Muscle layer of duodenum (tissue), 2 donors: ENCODE data around the gene RNF224.

Source experiments
- H3K27ac ChIP-seq: one replicate; pipeline ENCODE4 v1.7.0; 2013; ENCODE audit warnings: mild to moderate bottlenecking, low read length
- H3K27me3 ChIP-seq: one replicate; pipeline ENCODE4 v1.7.0; 2013; ENCODE audit warnings: low read depth, mild to moderate bottlenecking, control low read depth, low read length
- H3K36me3 ChIP-seq, 2 donors: one replicate each; pipeline ENCODE4 v1.7.0; 2013; ENCODE audit warnings: low read length in 2 of 2, control low read depth in 1 of 2, mild to moderate bottlenecking in 1 of 2; ENCODE audit not compliant: insufficient read depth in 2 of 2, control insufficient read depth in 1 of 2
- H3K4me1 ChIP-seq, 2 donors: one replicate each; pipeline ENCODE4 v1.7.0; 2013; ENCODE audit warnings: low read length in 2 of 2, mild to moderate bottlenecking in 2 of 2, control low read depth in 1 of 2, moderate library complexity in 1 of 2; ENCODE audit not compliant: insufficient read depth in 2 of 2, control insufficient read depth in 1 of 2
- H3K4me3 ChIP-seq, 2 donors: one replicate each; pipeline ENCODE4 v1.7.0; 2013; ENCODE audit warnings: low read length in 2 of 2, low read depth in 1 of 2, mild to moderate bottlenecking in 1 of 2
- H3K9me3 ChIP-seq, 2 donors: one replicate each; pipeline ENCODE4 v1.7.0; 2013; ENCODE audit warnings: low read length in 2 of 2, control low read depth in 1 of 2, mild to moderate bottlenecking in 1 of 2; ENCODE audit not compliant: control insufficient read depth in 1 of 2
- donor health status: healthy.

Gene RNF224

DNA sequence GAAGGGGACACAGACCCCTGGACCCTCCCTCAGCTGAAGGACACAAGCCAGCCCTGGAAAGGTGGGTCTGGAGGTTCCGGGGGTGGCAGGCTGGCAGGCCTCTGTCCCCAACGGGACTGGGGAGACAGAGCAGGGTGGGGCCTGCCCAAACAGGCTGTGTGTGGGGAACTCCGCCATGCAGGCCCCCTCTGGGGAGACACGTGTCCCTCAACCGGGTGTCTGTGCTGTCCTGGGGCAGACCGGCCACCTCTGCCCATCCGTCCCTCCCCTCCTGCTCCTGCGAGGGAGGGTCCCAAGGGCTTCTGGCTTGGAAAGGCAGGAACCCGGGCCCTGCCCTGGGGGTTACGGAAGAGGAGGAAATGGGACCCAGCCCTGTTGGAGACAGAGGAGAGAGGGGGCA lies 4.8 kb downstream of the RNF224 start:
- Histone ChIP-seq H3K36me3 (no peaks in the 10 kb centered on the region), H3K4me3 (no peak overlapping the region), H3K4me1 (peaks cover 0 to 19% of the 10 kb centered on the region in 2 donors), H3K27ac (no peak overlapping the region), H3K9me3 (no peaks in the 10 kb centered on the region), H3K27me3 (peaks cover 11% of the 10 kb centered on the region)

DNA sequence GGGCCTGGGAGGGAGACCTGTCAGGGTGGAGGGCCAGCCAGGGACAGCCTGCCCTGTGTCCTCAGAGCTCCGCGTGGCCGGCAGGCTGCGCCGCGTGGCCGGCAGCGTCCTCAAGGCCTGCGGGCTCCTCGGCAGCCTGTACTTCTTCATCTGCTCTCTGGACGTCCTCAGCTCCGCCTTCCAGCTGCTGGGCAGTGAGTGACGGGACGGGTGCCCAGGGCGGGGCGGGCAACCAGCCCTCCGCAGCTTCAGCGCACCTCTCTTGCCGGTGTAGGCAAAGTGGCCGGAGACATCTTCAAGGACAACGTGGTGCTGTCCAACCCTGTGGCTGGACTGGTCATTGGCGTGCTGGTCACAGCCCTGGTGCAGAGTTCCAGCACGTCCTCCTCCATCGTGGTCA lies 5.2 kb downstream of the RNF224 start:
- H3K36me3 ChIP-seq: no peaks in the 10 kb centered on the region
- H3K4me1 ChIP-seq: peaks cover 0 to 23% of the 10 kb centered on the region in 2 donors
- H3K27ac ChIP-seq: no peak overlapping the region
- H3K4me3 ChIP-seq: no peak overlapping the region
- H3K9me3 ChIP-seq: no peaks in the 10 kb centered on the region
- peaks cover 11% of the 10 kb centered on the region for H3K27me3 ChIP-seq

DNA sequence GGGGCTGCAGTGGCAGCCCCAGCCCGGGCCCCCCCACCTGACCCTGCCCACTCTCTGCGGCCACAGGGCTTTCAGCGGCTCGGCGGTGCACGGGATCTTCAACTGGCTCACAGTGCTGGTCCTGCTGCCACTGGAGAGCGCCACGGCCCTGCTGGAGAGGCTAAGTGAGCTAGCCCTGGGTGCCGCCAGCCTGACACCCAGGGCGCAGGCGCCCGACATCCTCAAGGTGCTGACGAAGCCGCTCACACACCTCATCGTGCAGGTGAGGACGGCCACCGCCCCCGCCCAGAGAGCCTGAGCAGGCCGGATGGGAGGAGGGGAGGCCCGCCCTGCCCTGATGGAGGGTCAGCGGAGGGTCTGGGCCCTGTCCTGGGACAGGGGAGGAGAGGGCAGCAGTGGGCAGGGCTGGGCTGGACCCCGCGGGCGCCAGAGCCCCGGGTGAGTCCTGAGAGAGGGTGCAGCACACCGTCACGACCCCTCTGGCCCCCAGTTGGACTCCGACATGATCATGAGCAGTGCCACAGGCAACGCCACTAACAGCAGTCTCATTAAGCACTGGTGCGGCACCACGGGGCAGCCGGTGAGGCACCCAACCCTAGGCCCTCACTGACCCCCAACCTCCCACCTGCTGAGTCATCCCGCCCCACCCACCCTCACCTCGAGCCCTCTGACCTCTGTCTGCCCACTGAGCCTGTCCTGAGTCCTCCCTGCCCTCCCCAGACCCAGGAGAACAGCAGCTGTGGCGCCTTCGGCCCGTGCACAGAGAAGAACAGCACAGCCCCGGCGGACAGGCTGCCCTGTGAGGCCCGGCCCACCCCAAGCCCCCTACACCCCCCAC lies 6.1 kb downstream of the RNF224 start:
- no peaks in the 10 kb centered on the region for H3K36me3 ChIP-seq
- peaks cover 11% of the 10 kb centered on the region for H3K27me3 ChIP-seq
- H3K4me1 ChIP-seq: peaks cover 0 to 31% of the 10 kb centered on the region in 2 donors
- H3K27ac ChIP-seq: no peak overlapping the region
- H3K9me3 ChIP-seq: no peaks in the 10 kb centered on the region
- no peak overlapping the region for H3K4me3 ChIP-seq

DNA sequence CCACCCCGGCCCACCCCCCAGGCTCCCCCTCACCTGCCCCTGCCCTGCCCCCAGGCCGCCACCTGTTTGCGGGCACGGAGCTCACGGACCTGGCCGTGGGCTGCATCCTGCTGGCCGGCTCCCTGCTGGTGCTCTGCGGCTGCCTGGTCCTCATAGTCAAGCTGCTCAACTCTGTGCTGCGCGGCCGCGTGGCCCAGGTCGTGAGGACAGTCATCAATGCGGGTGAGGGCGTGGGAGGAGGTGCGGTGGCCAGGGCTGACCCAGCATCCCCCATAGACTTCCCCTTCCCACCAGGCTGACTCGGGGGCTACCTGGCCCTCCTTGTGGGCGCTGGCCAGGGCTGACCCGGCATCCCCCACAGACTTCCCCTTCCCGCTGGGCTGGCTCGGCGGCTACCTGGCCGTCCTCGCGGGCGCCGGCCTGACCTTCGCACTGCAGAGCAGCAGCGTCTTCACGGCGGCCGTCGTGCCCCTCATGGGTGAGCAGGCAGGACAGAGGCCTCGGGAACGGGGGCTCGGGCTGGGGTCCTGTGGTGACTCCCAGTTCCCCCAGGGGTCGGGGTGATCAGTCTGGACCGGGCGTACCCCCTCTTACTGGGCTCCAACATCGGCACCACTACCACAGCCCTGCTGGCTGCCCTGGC lies 6.9 kb downstream of the RNF224 start:
- Histone ChIP-seq H3K9me3 (no peaks in the 10 kb centered on the region), H3K27me3 (peaks cover 7% of the 10 kb centered on the region), H3K27ac (no peak overlapping the region), H3K4me1 (peaks cover 0 to 39% of the 10 kb centered on the region in 2 donors), H3K36me3 (no peaks in the 10 kb centered on the region), H3K4me3 (no peak overlapping the region)

DNA sequence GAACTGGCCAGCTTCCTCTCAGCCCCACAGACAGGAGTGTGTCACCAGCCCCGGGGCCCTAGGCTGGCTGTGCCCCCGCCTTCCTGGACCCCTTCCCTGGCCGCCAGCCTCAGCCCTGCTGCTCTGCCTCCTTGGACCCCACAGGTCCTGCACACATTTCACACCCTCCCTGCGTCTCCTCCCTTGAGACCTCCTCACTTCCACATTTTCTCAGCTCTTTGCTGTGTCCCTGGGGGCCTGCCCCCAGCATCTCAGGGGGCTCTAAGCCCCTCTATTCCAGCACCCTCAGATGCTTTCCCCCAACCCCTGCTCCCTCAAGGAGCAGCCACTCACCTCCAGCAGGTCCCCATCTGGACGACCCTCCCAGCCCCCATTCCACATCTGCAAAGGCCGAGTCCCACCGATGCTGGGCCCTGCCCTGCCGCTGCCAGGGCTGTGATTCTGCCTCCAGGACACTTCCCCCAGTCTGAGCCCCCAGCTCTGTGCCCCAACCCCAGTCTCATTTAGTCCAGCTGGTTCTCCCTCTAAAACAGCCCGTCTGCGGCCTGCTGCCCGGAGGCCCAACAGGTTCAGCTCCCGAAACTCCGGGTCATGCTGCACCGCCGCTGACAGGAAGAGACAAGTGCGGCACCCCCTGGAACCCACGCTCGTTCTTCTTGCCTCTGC lies 7.6 kb downstream of the RNF224 start:
- H3K27ac ChIP-seq: no peak overlapping the region
- H3K9me3 ChIP-seq: no peaks in the 10 kb centered on the region
- H3K36me3 ChIP-seq: no peaks in the 10 kb centered on the region
- H3K4me1 ChIP-seq: peaks cover 0 to 44% of the 10 kb centered on the region in 2 donors
- H3K27me3 ChIP-seq: peaks cover 3% of the 10 kb centered on the region
- H3K4me3 ChIP-seq: no peak overlapping the region

DNA sequence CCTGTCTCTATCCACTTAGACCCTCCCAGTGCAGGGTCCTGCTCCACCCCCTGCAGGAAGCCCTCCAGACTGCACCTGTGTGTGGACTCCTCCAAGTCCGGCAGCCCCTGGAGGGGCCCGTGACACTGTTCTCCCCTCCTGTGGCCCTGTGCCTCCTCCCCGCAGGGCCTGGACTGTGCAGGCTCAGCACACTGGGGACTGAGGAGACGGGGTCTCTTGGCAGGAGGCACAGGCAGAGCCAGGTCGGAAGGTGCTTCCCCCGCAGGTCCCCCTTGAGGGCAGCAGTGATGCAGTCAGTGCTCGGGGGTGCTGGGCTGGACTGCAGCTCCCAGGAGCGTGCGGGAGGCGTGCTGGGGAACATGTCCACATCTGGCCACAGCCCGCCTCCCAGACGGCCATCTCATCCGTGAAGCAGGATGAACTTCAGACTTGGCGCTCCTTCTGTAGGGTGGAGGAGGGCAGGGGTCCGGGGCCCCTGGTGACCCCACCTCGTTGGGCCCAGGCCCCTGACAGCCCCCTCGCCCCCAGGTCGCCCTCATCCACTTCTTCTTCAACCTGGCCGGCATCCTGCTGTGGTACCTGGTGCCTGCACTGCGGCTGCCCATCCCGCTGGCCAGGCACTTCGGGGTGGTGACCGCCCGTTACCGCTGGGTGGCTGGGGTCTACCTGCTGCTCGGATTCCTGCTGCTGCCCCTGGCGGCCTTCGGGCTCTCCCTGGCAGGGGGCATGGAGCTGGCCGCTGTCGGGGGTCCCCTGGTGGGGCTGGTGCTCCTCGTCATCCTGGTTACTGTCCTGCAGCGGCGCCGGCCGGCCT lies 8.3 kb downstream of the RNF224 start:
- no peaks in the 10 kb centered on the region for H3K9me3 ChIP-seq
- H3K36me3 ChIP-seq: no peaks in the 10 kb centered on the region
- peak overlapping the region in 1 of 2 donors; percentile 54 for H3K4me3 ChIP-seq
- no peak overlapping the region for H3K27ac ChIP-seq
- peaks cover 3% of the 10 kb centered on the region for H3K27me3 ChIP-seq
- peaks cover 0 to 44% of the 10 kb centered on the region in 2 donors for H3K4me1 ChIP-seq

DNA sequence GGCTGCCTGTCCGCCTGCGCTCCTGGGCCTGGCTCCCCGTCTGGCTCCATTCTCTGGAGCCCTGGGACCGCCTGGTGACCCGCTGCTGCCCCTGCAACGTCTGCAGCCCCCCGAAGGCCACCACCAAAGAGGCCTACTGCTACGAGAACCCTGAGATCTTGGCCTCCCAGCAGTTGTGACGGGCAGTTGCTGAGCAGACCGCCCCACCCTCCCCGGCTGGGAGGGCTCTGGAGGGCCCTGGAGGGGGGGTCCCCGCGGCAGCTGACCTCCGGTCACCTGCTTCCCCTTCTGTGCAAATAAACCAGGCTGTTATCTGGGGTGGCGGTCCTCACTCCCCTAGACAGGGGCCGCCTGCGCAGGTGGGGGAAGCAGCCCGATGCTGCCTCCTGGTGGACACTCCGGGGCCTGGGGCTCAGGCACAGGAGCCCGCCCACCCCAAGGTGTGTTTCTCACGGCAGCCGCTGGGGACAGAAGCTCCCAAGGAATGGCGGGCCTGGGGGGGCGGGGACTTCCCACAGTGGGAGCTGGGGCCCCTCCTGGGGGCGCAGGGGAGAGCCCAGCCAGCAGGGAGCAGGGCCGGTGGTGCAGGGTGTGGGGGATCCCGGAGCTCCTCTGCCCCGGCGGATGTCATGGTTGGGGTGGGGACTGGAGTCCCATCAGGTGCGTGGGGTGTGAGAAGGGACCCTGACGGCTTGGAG lies 9.1 kb downstream of the RNF224 start:
- no peaks in the 10 kb centered on the region for H3K36me3 ChIP-seq
- H3K27me3 ChIP-seq: no peaks in the 10 kb centered on the region
- peaks cover 0 to 44% of the 10 kb centered on the region in 2 donors for H3K4me1 ChIP-seq
- no peaks in the 10 kb centered on the region for H3K9me3 ChIP-seq
- no peak overlapping the region for H3K27ac ChIP-seq
- peak overlapping the region in 1 of 2 donors; percentile 54 for H3K4me3 ChIP-seq

DNA sequence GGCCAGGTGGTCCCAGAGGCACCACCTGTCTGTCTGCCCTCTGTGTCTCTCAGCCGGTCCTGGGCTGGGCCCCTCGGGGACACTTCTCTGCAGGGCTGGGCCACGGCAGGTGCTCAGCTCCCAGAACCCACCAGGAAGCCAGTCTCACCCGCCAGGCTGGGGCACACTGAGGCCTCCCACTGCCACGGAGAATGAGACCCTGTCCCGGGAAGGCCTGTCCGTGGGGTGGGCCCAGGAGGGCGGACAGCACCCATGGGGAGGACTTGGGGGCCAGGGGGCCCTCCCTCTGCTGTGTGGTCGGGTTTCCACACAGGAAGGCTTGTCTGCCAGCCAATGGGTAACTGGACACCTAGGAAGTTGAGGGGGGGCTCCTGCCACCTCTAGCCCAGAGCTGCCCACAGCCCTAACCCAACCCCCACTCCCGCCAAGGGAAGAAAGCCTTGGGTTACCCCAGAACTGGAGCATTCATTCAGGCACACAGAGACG lies 9.7 kb downstream of the RNF224 start:
- H3K9me3 ChIP-seq: no peaks in the 10 kb centered on the region
- H3K27ac ChIP-seq: no peak overlapping the region
- H3K36me3 ChIP-seq: no peaks in the 10 kb centered on the region
- no peaks in the 10 kb centered on the region for H3K27me3 ChIP-seq
- H3K4me1 ChIP-seq: peaks cover 0 to 45% of the 10 kb centered on the region in 2 donors
- H3K4me3 ChIP-seq: peak overlapping the region in 1 of 2 donors; percentile 54

DNA sequence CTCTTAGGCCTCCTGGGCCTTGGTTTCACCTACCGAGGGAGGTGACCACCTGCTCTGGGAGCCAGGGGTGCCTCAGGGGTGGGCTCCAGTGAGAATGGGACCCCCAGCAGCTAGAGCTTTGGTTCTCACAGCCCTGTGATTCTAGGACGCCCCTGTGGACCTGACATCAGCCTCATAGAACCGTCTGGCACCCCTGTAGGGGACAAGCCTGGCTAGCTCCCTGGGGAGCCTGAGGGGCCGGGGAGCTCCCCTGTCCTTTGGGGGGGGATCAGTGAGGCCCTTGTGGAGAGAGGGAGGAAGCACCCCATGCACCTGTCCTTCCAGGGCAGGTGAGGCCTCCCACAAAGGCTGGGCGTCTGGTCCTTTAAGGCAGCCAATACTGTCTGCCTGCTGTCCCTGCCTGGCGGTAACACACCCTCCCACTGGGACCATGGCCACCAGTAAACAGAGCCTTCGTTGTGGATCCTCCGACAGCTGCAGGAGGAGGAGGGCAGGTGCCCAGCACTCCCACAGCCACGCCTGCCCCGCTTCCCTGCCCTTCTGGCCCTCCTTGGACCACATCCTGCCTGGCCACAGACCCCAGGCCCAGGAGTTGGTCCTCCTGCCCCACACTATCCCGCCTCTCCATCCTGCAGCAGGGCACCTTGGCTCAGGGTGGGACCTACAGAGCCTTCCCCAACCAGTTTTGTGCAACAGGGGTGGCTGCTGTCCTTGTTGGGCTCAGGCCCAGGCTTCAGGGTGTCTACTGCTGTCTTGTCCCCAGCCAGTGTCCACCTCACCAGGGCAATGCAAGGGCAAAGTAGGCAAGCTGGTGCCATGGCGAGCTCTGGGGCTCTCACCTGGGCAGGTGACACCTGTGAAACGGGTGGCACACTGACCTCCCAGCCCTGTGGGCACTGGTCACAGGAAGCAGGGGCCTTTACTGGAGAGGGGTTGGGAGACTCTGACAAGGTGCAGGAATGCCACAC lies 10.7 kb downstream of the RNF224 start:
- Histone ChIP-seq H3K27ac (no peak overlapping the region), H3K4me1 (peaks cover 0 to 56% of the 10 kb centered on the region in 2 donors), H3K27me3 (no peaks in the 10 kb centered on the region), H3K36me3 (peaks cover 0 to 4% of the 10 kb centered on the region in 2 donors), H3K9me3 (no peaks in the 10 kb centered on the region), H3K4me3 (no peak overlapping the region)
